ENCODE data around the gene CEP89.
"Not testable (repeated sequence)": the region's sequence is repeated elsewhere in the genome, so short reads cannot be mapped to it uniquely, and the experiment has no call there.

The CEP89 gene

GRCh38 chr19:32998722-32999121, 27.0 kb upstream of the CEP89 start:
- TF ChIP-seq CTCF (IDR thresholded peaks at IDR 0.05; ENCODE audit: low read depth, low read length, missing control alignments) = no peak
- no peak overlapping the region for H3K4me3 ChIP-seq (replicated peaks; ENCODE audit: low read depth, low read length)
- no peak for DNase-seq (ENCODE audit: extremely low read depth, low read depth)

- TF ChIP-seq CTCF (IDR thresholded peaks at IDR 0.05; ENCODE audit: low read depth, low read length, missing control alignments) = no peak
- DNase-seq (ENCODE audit: extremely low read depth, low read depth) = no peak
- H3K4me3 ChIP-seq (replicated peaks; ENCODE audit: low read depth, low read length) = no peak overlapping the region
Observed at GRCh38 chr19:32997716-32998355, 26.1 kb upstream of the CEP89 start.

DNA sequence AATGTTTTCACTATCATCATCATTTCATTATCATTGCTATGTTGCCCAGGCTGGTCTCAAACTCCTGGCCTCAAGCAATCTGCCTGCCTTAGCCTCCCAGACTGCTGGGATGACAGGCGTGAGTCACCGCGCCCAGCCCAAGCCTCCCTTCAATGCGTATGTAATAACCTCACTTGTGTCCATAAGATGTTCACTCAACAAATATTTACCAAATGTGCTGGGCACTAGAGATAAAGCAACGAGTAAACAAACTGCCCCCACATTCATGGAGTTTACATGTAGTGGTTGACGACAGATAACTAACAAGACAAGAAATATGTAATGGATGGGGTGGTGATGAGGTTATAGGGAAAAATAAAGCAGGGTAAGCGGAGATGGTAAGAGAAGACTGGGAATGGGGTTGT, 25.3 kb upstream of the CEP89 start:
- not testable (repeated sequence) for DNase-seq (ENCODE audit: extremely low read depth, low read depth); H3K4me3 ChIP-seq (replicated peaks; ENCODE audit: low read depth, low read length)

GRCh38 chr19:32995966-32996365, 24.2 kb upstream of the CEP89 start:
- H3K4me3 ChIP-seq (replicated peaks; ENCODE audit: low read depth, low read length); DNase-seq (ENCODE audit: extremely low read depth, low read depth): not testable (repeated sequence)

DNA sequence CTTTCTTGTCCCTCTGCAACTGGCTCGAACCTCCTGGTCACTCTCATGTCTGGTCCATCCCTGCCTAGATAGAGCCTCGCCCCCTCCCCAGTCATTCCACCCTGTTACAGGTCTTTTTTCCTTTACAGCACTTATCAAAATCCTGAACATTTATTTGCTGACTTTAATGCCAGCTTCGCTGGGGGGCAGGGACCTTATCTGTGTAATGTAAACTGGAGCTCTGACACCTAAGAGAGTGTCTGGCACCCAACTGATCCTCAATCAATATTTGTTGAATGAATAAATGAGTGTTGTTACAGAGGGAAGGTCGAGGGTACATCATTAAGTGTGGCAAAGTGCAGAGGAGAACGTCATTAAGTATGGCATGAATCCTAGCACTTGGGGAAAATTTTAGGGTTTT, 17.0 kb upstream of the CEP89 start:
- H3K4me3 ChIP-seq (replicated peaks; ENCODE audit: low read depth, low read length) = no peak overlapping the region
- TF ChIP-seq CTCF (IDR thresholded peaks at IDR 0.05; ENCODE audit: low read depth, low read length, missing control alignments) = no peak
- DNase-seq (ENCODE audit: extremely low read depth, low read depth) = no peak

- H3K4me3 ChIP-seq (replicated peaks; ENCODE audit: low read depth, low read length); DNase-seq (ENCODE audit: extremely low read depth, low read depth): not testable (repeated sequence)
Observed at GRCh38 chr19:32988254-32988653, 16.5 kb upstream of the CEP89 start.

GRCh38 chr19:32982488-32982887, 10.7 kb upstream of the CEP89 start:
- DNase-seq (ENCODE audit: extremely low read depth, low read depth) = not testable (repeated sequence)

GRCh38 chr19:32979807-32980206, 8.0 kb upstream of the CEP89 start:
- DNase-seq (ENCODE audit: extremely low read depth, low read depth); H3K4me3 ChIP-seq (replicated peaks; ENCODE audit: low read depth, low read length): not testable (repeated sequence)

More at GRCh38 chr19:32982488-32982887, 10.7 kb upstream of the CEP89 start:
- H3K4me3 ChIP-seq (replicated peaks; ENCODE audit: low read depth, low read length) = not testable (repeated sequence)

DNA sequence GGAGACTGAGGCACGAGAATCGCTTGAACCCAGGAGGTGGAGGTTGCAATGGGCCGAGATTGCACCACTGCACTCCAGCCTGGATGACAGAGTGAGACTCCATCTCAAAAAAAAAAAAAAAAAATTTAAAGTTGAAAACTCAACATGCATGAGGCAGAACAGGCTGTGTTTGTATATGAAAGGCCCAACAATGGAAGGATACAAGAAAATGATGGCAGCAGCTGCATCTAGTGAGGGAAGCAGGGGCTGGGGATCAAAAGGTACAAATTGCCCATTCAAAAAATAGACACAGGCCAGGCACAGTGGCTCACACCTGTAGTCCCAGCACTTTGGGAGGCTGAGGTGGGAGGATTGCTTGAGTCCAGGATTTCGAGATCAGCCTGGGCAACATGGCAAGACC, 6.1 kb upstream of the CEP89 start:
- not testable (repeated sequence) for H3K4me3 ChIP-seq (replicated peaks; ENCODE audit: low read depth, low read length)

GRCh38 chr19:32977280-32977679, 5.5 kb upstream of the CEP89 start:
- H3K4me3 ChIP-seq (replicated peaks; ENCODE audit: low read depth, low read length) = no peak overlapping the region
- DNase-seq (ENCODE audit: extremely low read depth, low read depth) = no peak
- no peak for TF ChIP-seq CTCF (IDR thresholded peaks at IDR 0.05; ENCODE audit: low read depth, low read length, missing control alignments)

More for the DNA sequence above, 6.1 kb upstream of the CEP89 start:
- not testable (repeated sequence) for DNase-seq (ENCODE audit: extremely low read depth, low read depth)
